NCI-H446 (cell line): ENCODE results near the gene C21orf91.

Experiments
- DNase-seq, 2 experiments: peaks; one replicate each; lab custom pipeline; 2025; lab: John Stamatoyannopoulos, UW

The C21orf91 gene

DNA sequence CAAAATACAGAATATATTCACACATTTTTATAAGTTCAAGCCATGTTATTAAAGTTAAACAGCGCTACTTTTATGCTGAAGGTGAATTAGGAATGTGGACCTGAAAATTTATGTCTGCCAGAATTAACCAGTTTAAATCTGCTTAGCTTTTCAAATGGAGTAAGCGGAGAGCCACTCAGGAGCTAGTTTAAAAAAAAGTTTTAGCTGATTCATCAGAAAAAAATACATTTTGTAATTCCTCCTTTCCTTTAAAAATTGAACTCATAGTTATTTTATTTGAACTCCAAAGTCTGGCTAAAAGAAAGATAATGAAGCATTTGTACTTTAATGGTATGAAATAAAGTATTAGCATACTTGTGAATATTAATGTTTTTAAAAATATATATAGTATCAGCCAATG lies 21.2 kb downstream of the C21orf91 start:
- no peak for DNase-seq

GRCh38 chr21:17796503-17796902 lies 22.7 kb downstream of the C21orf91 start:
- DNase-seq: no peak

- DNase-seq: no peak
These were observed 23.1 kb downstream of the C21orf91 start for GRCh38 chr21:17796037-17796403.

GRCh38 chr21:17795146-17796036 lies 23.8 kb downstream of the C21orf91 start:
- DNase-seq: no peak

GRCh38 chr21:17794518-17795145 lies 24.5 kb downstream of the C21orf91 start:
- DNase-seq: no peak

DNA sequence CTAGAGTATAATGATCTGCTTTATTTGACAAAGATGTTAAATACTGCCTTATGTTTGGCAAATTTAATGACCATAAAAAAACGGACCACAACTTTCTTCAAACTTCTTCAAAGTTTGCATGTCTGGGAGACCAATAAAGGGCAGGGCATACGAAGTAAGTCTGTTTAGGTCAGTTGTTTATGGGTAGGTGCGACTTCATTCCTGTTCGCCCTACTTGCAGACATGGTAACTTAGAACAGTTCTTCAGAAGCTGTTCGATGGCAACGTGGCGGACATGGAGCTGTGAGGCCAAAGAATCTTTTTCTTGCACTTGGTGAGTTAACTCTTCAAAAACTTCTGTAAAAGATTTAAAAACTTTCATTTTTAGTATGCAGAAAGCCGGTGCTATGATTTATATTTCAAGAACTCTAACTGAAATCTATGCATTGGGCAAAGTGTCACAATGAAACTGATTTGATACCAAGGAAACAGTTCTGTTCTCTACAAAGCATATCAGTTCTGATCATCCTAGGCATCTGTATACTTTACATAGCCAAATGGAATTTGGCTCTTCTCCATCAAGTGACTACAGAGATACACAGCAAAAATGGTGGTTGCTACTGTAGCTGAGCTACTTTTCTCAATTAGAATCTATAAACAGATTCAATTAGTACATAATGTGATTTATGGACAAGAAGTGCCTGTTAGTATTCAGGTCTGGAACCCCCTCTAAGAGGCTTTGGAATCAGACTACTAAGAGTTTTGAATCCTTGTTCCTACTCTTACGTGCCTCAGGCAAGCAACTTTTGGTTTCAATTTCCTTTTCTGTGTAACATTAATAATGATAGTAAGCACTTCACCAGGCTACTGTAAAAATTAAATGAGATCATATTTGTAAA lies 25.7 kb downstream of the C21orf91 start:
- no peak for DNase-seq

DNA sequence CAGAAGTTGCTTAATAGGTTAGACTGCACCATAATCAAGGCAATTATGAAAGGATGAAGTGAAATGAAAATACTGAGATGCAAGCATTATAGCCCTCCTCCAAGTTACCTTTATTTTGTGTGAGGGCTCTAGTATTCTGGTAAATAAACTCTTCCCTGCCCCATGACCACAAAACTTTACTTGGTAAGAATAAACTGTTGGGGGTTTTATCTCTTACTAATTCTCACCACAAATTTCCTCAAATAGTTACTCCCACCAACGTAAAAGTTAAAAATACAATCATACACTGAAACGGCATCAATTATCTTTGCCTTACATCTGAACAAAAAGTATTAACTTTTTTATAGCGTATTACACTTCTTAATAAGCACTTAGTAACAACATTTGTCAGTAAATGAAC lies 29.5 kb downstream of the C21orf91 start:
- no peak for DNase-seq

DNA sequence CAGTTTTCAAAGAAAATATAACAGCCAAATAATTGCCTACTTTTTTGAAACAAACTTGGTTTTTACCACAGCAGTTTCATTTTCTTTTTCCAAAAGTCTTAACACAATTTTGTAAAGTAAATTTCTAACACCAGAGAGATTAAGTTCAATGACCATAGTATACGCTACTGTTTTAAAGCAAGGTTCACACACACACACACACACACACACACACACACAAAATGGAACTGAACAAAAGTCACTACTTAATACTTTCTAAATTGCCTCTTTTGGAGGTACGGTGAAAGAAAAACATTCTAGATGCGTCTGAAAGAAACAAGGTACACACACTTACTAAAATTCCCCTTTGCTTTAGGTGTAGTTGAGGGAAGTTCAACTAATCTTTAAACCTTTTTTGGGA lies 30.1 kb downstream of the C21orf91 start:
- no peak for DNase-seq

DNA sequence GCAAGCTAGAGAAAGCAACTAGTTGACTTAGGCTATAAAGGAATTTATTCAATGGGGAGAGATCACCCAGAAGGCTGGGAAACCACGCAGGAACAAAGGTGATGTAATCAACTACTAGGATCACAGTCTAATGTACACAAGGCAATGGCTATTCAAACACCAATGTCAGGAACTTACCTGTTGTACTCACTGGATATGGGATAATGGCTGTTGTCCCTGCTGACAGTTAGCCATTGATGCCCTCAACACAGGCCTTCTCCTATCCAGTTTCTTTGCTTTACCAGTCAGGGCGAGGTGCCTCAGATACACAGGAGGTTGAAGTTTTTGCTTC lies 32.3 kb downstream of the C21orf91 start:
- DNase-seq: no peak

DNA sequence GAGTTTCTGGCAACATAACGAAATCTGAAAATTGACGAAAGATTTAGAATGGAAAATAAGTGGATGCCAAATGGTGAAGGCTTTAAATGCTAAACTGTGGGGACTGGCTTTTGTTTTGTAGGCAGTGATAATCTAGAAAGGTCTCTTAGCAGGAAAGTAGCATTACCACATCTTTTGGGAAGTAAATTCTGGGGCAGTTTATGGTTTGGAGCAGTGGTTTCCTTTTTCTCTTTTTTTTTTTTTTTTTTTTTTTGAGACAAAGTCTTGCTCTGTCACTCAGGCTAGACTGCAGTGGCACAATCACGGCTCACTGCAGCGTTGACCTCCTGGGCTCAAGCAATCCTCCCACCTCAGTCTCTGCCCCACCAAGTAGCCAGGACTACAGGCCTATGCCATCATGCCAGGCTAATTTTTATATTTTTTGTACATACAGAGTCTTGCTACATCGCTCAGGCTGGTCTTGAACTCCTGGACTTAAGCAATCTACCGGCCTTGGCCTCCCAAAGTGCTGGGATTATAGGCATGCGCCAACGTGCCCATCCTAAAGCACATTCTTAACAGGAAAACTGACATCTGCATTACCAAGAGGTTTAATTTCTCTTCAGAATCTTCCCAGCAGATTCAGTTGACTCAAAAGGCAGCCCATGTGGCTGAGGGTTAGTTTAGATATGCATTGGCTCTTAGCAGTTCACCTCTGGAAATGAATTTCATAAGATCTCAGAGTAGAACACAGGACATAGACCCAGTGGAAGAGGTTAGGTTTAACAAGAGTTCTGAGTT lies 32.9 kb downstream of the C21orf91 start:
- no peak for DNase-seq

DNA sequence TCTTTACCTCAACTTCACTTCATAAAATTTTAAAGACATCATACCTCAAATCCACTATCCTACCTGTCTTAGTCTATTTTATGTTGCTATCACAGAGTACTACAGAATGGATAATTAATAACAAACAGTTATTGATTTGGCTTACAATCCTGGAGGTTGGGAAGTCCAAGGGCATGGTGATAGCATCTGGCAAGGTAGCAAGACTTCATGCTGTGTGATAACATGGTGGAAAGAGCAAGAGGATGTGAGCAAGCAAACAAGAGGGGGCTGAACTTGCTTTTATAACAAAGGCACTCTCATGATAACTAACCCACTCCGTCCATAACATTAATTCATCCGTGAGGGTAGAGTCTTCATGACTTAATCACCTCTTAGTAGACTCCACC lies 33.8 kb downstream of the C21orf91 start:
- no peak for DNase-seq

- no peak for DNase-seq
These were observed 34.4 kb downstream of the C21orf91 start for GRCh38 chr21:17784604-17785402.

GRCh38 chr21:17784180-17784598 lies 35.0 kb downstream of the C21orf91 start:
- no peak for DNase-seq

DNA sequence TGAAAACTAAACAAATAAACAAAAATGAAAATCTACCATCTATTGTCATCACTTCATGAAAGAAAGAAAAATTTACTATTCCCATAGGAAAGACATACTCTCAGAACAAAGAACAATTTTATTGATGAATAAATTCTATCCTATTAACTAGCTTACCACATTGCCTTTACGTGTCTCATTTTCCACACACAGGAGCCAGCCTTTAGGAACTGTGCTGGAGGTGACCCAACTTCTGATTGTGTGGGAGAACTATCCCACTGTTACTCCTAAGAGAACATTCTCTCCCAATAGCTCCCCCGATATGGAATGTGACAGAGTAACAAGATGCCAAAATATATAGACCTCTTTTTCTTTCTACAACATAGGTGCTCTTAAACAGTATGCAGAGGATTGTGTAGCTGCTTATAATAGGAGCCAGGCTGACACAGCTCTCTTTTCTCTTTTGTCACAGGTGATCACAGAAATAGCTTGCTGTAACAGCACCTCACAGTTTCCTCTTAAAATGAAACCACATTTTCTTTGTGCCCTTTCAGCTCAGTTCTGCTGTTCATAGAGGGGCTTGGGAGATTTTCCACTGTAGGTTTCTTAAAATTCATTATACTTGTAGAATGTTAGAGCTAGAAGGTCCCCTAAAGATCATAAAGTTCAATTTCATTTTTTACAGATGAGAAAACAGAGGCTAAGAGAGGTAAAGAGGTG lies 35.5 kb downstream of the C21orf91 start:
- no peak for DNase-seq

GRCh38 chr21:17783003-17783402 lies 36.2 kb downstream of the C21orf91 start:
- no peak for DNase-seq

DNA sequence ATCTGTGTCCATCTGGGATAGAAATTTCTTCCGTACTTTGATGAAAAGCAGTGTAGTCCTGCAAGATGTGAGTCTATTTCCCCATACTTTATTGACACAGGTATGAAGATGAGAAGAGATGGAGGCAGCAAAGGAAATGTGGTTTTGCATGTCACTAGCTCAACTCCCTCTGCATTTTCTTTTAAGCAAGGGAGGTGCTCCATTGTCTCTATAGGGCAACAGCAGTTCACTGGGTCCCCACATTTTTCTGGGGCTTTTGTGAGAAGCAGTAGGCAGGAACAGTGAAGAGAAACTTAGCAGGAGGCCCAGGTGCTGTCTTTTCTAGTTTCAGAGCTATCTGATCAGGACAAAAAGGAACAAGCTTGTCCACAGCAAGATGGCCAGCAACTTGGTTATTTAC lies 37.1 kb downstream of the C21orf91 start:
- no peak for DNase-seq

DNA sequence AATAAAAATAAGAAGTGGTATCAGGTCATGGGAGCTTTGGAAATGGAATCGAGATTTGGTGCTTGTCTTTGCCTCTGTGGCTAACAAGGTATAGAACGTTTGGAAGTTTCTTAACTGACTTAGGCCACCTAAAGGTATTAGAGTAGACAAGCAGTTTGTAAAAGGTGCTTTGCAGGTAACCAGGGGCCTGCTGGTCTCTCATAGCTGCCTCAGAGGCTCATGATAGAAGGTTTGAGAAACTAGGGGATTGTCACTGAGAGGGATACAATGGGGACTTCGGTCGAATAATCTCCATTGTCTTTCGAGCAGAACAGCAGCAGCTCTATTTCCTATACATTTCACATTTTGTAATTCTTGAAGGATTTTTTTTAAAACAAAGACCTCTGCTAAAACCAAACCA lies 37.6 kb downstream of the C21orf91 start:
- no peak for DNase-seq

GRCh38 chr21:17780539-17780938 lies 38.6 kb downstream of the C21orf91 start:
- no peak for DNase-seq

- no peak for DNase-seq
These were observed 39.2 kb downstream of the C21orf91 start for GRCh38 chr21:17779980-17780379.

GRCh38 chr21:17779496-17779895 lies 39.7 kb downstream of the C21orf91 start:
- no peak for DNase-seq
